HT1080 (cell line): ENCODE results near the gene ZNF467. TPM values are rescaled to one million over a fixed set of nuclear protein-coding genes. Genes with fewer than 3 reads are reported as not detected.

Experiments
- DNase-seq: peaks from one replicate; pipeline ENCODE4 v3.0.0-alpha.2; 2015; ENCODE audit warnings: low read depth
- total RNA-seq: library from RNA; depleted of rRNA; stranded (reverse); fragments of >200 nt; shearing (Covaris generic); gene quantifications from 2 replicates; pipeline ENCODE4 v1.2.3, GENCODE V29; 2014

The ZNF467 gene
- total RNA-seq, 1 experiment from 2014 or later: 2.4 TPM

GRCh38 chr7:149751043-149751775 lies 22.2 kb downstream of the ZNF467 start:
- no peak for DNase-seq

DNA sequence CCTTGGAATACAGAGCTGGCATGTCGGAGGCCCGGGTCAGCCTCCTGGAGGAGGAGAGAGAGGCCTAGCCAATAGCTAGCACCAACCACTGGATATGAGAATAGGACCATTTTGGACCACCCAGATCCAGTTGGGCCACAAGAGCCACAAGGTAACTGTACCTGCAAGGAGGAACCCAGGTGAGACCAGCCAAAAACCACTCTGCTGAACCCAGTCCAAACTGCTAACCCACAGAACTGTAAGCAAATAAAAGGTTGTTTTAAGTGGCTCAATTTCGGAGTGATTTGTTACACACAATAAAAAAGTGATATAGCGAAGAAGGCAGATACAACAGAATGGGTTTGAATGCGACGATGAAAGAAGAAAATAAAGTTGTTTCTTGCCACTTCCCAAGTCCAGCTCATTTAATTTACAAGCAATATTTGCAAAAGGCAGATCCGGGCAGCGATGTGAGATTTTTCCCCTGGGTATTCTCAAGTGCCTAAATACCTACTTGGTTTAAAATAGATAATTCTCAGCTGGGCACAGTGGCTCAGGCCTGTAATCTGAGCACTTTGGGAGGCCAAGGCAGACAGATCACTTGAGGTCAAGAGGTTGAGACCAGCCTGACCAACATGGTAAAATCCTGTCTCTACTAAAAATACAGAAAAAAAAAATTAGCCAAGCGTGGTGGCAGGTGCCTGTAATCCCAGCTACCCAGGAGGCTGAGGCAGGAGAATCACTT lies 23.1 kb downstream of the ZNF467 start:
- no peak for DNase-seq

DNA sequence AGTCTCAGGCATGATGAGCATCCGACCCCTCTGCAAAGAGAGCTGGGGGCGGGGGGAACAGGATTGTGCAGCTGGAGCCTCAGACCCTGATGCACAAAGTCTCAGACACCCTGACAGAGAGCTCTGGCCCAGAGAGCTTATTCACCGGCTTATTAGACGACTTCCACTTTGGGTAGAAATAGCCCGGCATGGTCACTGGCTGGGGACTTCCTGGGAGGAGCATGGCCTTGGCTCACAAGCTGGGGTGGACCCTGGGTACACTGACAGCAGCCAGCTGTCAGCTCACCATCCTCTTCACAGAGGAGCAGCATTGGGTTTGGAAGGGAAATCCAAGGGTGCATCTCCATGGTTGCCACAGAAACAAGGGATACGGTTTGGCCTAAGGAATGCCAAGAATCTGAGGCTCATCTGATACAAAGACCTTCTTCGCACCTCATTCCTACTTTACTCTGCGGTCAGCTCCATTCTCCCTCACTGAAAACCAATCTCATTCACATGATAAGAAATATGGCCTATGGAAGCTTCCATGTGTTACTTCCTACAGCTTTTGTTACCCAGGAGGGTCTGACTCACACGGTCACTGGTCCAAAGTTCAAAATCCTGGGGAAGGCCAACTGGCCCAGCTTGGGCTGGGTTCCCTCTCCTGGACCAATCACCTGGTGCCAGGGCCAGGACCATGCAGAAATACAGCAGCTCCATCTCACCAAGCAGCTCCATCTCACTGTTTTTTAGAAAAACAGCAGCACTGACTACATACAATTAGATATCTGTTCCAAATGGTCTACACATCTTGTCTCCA lies 25.1 kb downstream of the ZNF467 start:
- peak; percentile 33 for DNase-seq

DNA sequence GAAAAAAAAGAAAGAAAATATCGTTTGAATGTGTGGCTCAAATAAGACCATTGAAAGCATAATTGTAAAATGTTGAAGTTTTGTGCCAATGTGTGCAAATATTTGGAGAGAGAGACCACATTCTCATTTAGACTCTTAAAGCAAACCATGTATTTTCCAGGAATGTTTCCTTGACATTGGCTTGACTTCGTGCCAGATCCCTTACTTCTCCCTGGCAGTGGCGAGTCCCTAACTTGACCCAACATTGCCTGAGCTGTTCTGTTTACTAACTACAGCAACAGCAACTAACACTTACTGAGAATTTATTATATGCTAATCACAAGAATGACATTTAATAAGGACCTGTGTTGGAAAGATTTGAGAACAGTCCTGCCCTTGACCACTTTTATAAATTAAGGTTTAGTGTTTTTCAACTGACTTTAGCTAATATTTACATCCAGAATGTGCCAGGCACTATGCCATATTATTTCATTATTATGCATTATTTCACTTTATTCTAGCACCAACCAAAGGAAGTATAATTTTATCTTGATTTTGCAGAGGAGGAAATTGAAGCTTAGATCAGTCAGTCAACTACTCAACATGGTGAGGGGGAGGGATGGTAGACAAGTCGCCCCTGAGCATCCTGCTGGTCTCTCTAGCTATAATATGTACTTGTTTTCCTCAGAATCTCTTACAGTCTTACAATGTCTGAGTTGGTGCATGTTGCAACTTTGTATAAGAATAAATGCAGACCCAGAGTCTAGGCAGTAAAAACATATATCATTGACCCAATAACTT lies 29.7 kb downstream of the ZNF467 start:
- no peak for DNase-seq

- peak; percentile 56 for DNase-seq
These were observed 31.2 kb downstream of the ZNF467 start for GRCh38 chr7:149742075-149742701.

DNA sequence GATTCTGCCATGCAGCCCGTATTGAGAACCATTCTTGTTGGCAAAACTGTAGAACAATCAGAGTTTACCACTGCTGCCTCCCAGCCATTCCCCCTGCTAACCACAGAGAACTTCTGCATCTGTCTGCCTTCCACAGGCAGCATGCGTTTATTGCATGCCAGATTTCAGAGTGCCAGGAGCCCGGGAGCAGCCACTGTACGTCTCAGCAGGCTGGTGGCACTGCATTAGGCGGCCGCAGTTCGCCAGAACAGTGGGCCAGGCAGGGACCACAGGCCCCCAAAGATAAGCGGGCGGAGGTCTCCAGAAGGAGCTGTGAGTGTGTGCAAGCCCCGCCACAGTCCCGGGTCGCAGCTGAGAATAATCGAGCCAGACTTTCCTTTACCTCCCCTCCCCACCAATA lies 31.8 kb downstream of the ZNF467 start:
- DNase-seq: no peak

- DNase-seq: no peak
These were observed 36.7 kb downstream of the ZNF467 start for GRCh38 chr7:149736478-149737360.

DNA sequence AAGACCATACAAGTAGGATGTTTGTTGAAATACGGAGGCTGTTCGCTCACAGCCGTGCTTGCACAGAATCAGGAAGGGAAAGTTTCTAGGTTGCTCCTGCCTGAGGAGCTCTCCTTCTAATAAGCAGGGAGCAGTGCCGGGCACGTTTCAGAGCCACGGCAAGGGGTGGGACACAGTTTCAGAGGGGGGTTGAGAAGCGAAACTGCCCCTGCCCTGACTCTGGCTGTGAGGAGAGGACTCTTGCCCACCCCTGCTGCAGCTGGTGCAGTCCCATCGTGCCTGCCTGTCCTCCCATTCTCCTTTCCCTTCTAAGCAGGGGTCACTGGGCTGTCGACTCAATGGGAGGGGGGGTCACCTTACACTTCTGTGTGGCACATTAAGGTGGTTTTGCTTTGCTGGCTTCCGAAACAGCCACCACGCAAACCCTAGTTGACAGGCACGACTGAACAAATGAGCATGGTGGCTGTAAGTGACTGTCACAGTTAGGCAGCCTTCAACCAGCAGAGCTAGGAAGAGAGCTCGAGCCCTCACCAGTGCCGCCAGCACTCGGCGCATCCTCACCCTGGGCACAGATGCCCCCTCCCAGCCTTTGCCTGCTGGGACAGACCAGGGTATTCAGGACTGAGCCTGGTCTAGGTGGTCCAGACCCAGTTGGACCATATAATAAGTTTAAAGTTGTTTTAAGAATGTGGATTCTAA lies 37.5 kb downstream of the ZNF467 start:
- DNase-seq: no peak

GRCh38 chr7:149735181-149735602 lies 38.2 kb downstream of the ZNF467 start:
- DNase-seq: no peak

- DNase-seq: no peak
These were observed 38.7 kb downstream of the ZNF467 start for GRCh38 chr7:149734791-149735075.

- no peak for DNase-seq
These were observed 39.2 kb downstream of the ZNF467 start for GRCh38 chr7:149733924-149734790.

DNA sequence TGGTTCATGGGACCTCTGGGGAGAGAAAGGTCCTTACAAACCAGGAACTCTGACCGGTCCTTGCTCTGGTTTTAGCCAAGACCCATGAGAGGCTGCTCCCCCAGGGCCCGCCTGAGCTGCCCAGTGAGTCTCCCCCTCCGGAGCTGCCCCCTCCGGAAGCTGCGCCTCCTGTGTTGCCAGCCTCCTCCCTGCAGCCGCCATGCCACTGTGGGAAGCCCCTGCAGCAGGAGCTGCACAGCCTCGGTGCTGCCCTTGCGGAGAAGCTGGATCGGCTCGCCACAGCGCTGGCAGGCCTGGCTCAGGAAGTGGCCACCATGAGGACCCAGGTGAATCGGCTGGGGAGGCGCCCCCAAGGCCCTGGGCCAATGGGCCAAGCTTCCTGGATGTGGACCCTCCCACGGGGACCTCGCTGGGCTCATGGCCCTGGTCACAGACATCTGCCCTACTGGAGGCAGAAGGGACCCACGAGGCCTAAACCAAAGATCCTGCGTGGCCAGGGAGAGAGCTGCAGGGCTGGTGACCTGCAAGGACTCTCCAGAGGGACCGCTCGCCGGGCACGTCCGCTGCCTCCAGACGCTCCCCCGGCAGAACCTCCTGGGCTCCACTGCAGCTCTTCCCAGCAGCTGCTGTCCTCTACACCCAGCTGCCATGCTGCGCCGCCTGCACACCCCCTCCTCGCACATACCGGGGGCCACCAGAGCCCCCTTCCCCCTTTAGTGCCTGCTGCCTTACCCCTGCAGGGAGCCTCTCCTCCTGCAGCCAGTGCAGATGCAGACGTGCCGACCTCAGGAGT lies 40.1 kb downstream of the ZNF467 start:
- no peak for DNase-seq

DNA sequence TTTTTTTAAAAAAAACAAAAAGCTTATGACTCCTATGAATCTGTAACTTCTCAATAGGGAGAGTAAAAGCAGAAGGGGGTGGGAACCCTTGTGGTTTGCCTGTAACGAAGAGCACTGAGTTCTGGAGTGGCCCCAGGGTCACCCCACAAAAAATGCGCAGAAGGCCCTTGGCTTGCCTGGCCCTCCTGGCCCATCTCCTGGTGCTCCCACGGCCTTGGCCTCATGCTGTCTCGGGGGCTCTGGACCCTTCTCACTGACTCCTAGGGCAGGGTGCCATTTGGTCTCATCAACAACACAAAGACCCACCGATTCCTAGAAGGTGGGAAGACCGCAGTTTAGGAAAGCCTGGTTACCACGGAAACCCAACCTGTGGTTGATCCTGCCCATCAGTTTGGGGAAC lies 40.8 kb downstream of the ZNF467 start:
- no peak for DNase-seq

GRCh38 chr7:149732111-149732561 lies 41.3 kb downstream of the ZNF467 start:
- no peak for DNase-seq

GRCh38 chr7:149731207-149731955 lies 42.0 kb downstream of the ZNF467 start:
- no peak for DNase-seq

DNA sequence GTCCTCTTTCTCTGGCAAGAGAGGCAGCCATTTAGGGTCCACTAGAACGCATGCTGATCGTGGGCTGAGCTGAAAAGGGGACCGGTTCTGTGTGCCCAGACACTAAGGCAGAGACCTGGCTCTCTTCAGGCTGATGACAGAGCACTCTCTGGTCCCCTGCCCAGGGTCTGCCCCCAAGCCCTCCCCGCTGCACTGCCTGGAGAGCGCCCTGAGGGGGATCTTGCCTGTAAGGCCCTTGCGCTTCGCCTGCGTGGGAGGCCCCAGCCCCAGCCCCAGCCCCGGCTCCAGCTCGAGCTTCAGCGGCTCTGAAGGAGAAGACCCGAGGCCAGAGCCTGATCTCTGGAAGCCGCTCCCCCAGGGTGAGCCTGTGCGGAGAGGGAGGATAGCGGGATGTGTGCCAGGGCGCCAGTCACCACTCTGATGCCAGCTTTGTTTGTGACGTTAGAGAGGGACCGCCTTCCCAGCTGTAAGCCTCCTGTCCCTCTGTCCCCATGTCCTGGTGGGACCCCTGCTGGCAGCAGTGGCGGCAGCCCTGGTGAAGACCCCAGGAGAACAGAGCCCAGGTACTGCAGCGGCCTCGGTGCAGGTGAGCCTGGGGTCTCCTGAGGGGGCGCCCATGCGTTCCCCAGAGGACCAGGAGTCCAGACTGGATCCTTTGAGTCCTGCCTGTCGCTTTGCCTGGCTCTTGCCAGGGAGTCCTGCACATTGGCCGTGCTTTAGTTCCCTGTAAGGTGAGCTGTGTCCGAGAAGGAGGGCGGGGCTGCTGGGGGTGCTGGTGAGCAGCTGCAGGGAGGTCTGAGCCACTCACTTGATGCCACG lies 43.2 kb downstream of the ZNF467 start:
- no peak for DNase-seq
